Measurements from ENCODE around the gene ZNRD2. TPM values are rescaled to one million over a fixed set of nuclear protein-coding genes. Genes with fewer than 3 reads are reported as not detected.

The ZNRD2 gene
- total RNA-seq, 1 experiment from 2014 or later: 45.8 TPM

DNA sequence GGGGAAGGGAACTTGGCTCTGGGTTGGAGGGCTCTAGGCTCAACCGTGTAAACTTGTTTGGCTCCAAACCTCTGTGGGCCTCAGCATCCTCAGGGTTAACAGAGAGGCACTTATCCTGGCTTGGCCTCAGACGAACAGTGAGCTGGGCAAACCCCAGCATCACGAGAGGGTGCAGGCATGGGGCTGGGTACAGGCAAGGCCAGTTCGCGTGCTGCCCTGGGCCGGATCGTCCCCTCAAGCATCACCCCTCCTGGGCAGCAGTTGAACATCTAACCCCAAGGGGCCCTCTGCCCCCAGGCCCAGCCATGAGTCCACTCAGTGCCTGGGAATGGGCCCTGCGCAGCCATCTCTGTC is 7.5 kb downstream of the ZNRD2 start:
- H3K27me3 ChIP-seq (ENCODE audit: insufficient read depth, low read length): peaks cover 8% of the 10 kb centered on the region; the same call in 1 of the 2 replicates
- TF ChIP-seq, protein P1, sequence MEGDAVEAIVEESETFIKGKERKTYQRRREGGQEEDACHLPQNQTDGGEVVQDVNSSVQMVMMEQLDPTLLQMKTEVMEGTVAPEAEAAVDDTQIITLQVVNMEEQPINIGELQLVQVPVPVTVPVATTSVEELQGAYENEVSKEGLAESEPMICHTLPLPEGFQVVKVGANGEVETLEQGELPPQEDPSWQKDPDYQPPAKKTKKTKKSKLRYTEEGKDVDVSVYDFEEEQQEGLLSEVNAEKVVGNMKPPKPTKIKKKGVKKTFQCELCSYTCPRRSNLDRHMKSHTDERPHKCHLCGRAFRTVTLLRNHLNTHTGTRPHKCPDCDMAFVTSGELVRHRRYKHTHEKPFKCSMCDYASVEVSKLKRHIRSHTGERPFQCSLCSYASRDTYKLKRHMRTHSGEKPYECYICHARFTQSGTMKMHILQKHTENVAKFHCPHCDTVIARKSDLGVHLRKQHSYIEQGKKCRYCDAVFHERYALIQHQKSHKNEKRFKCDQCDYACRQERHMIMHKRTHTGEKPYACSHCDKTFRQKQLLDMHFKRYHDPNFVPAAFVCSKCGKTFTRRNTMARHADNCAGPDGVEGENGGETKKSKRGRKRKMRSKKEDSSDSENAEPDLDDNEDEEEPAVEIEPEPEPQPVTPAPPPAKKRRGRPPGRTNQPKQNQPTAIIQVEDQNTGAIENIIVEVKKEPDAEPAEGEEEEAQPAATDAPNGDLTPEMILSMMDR (conservative IDR thresholded peaks at IDR 0.05): no peak
- H3K79me1 ChIP-seq (ENCODE audit: insufficient read depth, low read depth, low read length, poor library complexity, severe bottlenecking): no peaks in the 10 kb centered on the region
- no peak overlapping the region for H2BK120ac ChIP-seq (ENCODE audit: low read depth, low read length, poor library complexity, severe bottlenecking)
- no peaks in the 10 kb centered on the region for H3K9me3 ChIP-seq (ENCODE audit: control insufficient read depth, low read depth, low read length)
- no peak overlapping the region for H3K18ac ChIP-seq (ENCODE audit: insufficient read length, low read depth, low read length)
- H3T11ph ChIP-seq (ENCODE audit: low read length): no peak overlapping the region
- no peak overlapping the region for H2BK12ac ChIP-seq (ENCODE audit: insufficient read length, low read depth, low read length)
- peaks cover 20 to 33% of the 10 kb centered on the region in 2 experiments for H3K4me1 Mint-ChIP-seq
- no peak overlapping the region for H2AK5ac ChIP-seq (ENCODE audit: insufficient read length, low read length)
- no peaks in the 10 kb centered on the region for H3K9me3 Mint-ChIP-seq
- H3K23me2 ChIP-seq (ENCODE audit: insufficient read length, low read depth, low read length, poor library complexity, severe bottlenecking): peaks cover 8% of the 10 kb centered on the region
- peaks cover 31% of the 10 kb centered on the region for H3K27me3 Mint-ChIP-seq (ENCODE audit: low read depth)
- H3K36me3 Mint-ChIP-seq (ENCODE audit: insufficient read depth in 1 of 3, low read depth in 3 of 3): peaks cover 2 to 7% (median 4%) of the 10 kb centered on the region in 3 experiments; a peak in 4 of 7 replicates
- H3K4me3 Mint-ChIP-seq: no peak overlapping the region
- no peaks in the 10 kb centered on the region for H3K79me2 ChIP-seq (ENCODE audit: insufficient read depth, low read length)
- H4K5ac ChIP-seq (ENCODE audit: insufficient read length, low read depth, low read length): no peak overlapping the region
- no peak overlapping the region for H2AFZ ChIP-seq (ENCODE audit: low read length)
- H3K4ac ChIP-seq (ENCODE audit: low read depth, low read length): no peak overlapping the region
- no CpG with 5 or more reads among the region's 8 CpGs for WGBS (ENCODE audit: extremely low coverage, insufficient read length, low lambda C conversion rate)
- no peak overlapping the region for H4K8ac ChIP-seq (replicated peaks; ENCODE audit: insufficient read length, low read depth, low read length)
- H4K20me1 ChIP-seq (ENCODE audit: control insufficient read depth, insufficient read depth, insufficient read length): no peaks in the 10 kb centered on the region
- no peak overlapping the region for H3K14ac ChIP-seq (ENCODE audit: insufficient read depth, low read length)
- H2BK20ac ChIP-seq (ENCODE audit: low read depth, low read length, poor library complexity, severe bottlenecking): no peak overlapping the region
- H3K23ac ChIP-seq (ENCODE audit: insufficient read length, low read depth, low read length): no peak overlapping the region
- no peak overlapping the region for H2BK5ac ChIP-seq (ENCODE audit: insufficient read length, low read length)
- no peak overlapping the region for H3K27ac Mint-ChIP-seq
- H2BK15ac ChIP-seq (ENCODE audit: low read depth, low read length): no peak overlapping the region
- no peak overlapping the region for H3K9ac ChIP-seq (ENCODE audit: extremely low read depth, insufficient read length, low read length)
- no peak overlapping the region for H3K4me2 ChIP-seq (ENCODE audit: insufficient read depth, insufficient read length, low read length)
- H3K27ac ChIP-seq (ENCODE audit: insufficient read length, low read depth, low read length): no peak overlapping the region
- H4K91ac ChIP-seq (ENCODE audit: insufficient read length, low read depth, low read length): no peak overlapping the region
- H3K4me1 ChIP-seq (ENCODE audit: insufficient read depth, low read length): no peaks in the 10 kb centered on the region
- no peak overlapping the region for H3K56ac ChIP-seq (ENCODE audit: insufficient read length, low read depth, low read length)
- no peak for DNase-seq

Measured in H9 (cell line).